HG03354 (cell line): Measurements from ENCODE around the gene CPOX.

Source experiments
- ATAC-seq: cut with Tn5 transposase; IDR thresholded peaks from one replicate; pipeline ENCODE4 v1.9.1; 2021; ENCODE audit warnings: mild to moderate bottlenecking; ENCODE audit not compliant: unreplicated experiment, poor library complexity, severe bottlenecking

CPOX gene

GRCh38 chr3:98596541-98597500 is 3.4 kb upstream of the CPOX start:
- ATAC-seq = no peak

- ATAC-seq = no peak
Observed at GRCh38 chr3:98596087-98596486, 2.7 kb upstream of the CPOX start.

GRCh38 chr3:98594628-98595324 is 1.4 kb upstream of the CPOX start:
- ATAC-seq = no peak

GRCh38 chr3:98592345-98592935 is 971 bp downstream of the CPOX start:
- no peak for ATAC-seq

- ATAC-seq = no peak
Observed at GRCh38 chr3:98589331-98590036, 3.9 kb downstream of the CPOX start.

- ATAC-seq = no peak
Observed at GRCh38 chr3:98588065-98588464, 5.3 kb downstream of the CPOX start.

- ATAC-seq = no peak
Observed at GRCh38 chr3:98587654-98588053, 5.8 kb downstream of the CPOX start.

- ATAC-seq = no peak
Observed at GRCh38 chr3:98584547-98584946, 8.9 kb downstream of the CPOX start.

- ATAC-seq = no peak
Observed at GRCh38 chr3:98583766-98584165, 9.6 kb downstream of the CPOX start.

GRCh38 chr3:98582042-98582441 is 11.4 kb downstream of the CPOX start:
- no peak for ATAC-seq

- ATAC-seq = no peak
Observed at GRCh38 chr3:98581474-98581873, 11.9 kb downstream of the CPOX start.

GRCh38 chr3:98580401-98581386 is 12.7 kb downstream of the CPOX start:
- ATAC-seq = no peak

GRCh38 chr3:98577178-98577895 is 16.1 kb downstream of the CPOX start:
- no peak for ATAC-seq

- ATAC-seq = no peak
Observed at GRCh38 chr3:98574132-98574531, 19.3 kb downstream of the CPOX start.

- ATAC-seq = peak; percentile 77
Observed at GRCh38 chr3:98573181-98573728, 20.2 kb downstream of the CPOX start.

GRCh38 chr3:98568402-98568801 is 25.0 kb downstream of the CPOX start:
- no peak for ATAC-seq

- ATAC-seq = peak; percentile 29
Observed at GRCh38 chr3:98567666-98568270, 25.6 kb downstream of the CPOX start.

GRCh38 chr3:98565843-98566242 is 27.6 kb downstream of the CPOX start:
- no peak for ATAC-seq
